H1 (cell line): Measurements from ENCODE around the gene RPS6KC1. TPM values are rescaled to one million over a fixed set of nuclear protein-coding genes. Genes with fewer than 3 reads are reported as not detected.

Experiments
- ATF3 ChIP-seq: IDR thresholded peaks from 2 replicates; pipeline ENCODE4 v1.6.1; 2011; ENCODE audit warnings: low read depth, mild to moderate bottlenecking, low read length; ENCODE audit not compliant: insufficient read depth
- BRCA1 ChIP-seq: IDR thresholded peaks from 2 replicates; pipeline ENCODE4 v1.6.1; 2012; ENCODE audit warnings: low read depth, low read length, improper control_type of control experiment
- CEBPB ChIP-seq: IDR thresholded peaks from 2 replicates; pipeline ENCODE4 v1.6.1; 2012; ENCODE audit warnings: low read depth, low read length
- CHD7 ChIP-seq: fragments of 300-600 bp; sonication (generic); IDR thresholded peaks from 2 replicates; pipeline ENCODE4 v1.7.1; 2012; ENCODE audit warnings: low read length, moderate library complexity, mild to moderate bottlenecking, inconsistent platforms; ENCODE audit not compliant: insufficient replicate concordance
- CTBP2 ChIP-seq: IDR thresholded peaks from 2 replicates; pipeline ENCODE4 v1.7.0; 2011; ENCODE audit warnings: borderline replicate concordance, mild to moderate bottlenecking, moderate library complexity, mixed read lengths, low read length; ENCODE audit not compliant: insufficient read depth, insufficient read length
- GABPA ChIP-seq: IDR thresholded peaks from 2 replicates; pipeline ENCODE4 v1.6.1; 2011; ENCODE audit warnings: mild to moderate bottlenecking, low read length, moderate library complexity, borderline replicate concordance; ENCODE audit not compliant: insufficient read depth
- HDAC6 ChIP-seq: IDR thresholded peaks from one replicate; pipeline ENCODE4 v1.7.1; 2012; ENCODE audit warnings: low read depth, mild to moderate bottlenecking, inconsistent platforms, low read length, moderate library complexity
- MAX ChIP-seq: IDR thresholded peaks from 2 replicates; pipeline ENCODE4 v1.6.1; 2012; ENCODE audit warnings: inconsistent platforms
- SIX5 ChIP-seq: IDR thresholded peaks from 2 replicates; pipeline ENCODE4 v1.6.1; 2011; ENCODE audit warnings: mild to moderate bottlenecking, low read depth, low read length
- SP1 ChIP-seq: IDR thresholded peaks from 2 replicates; pipeline ENCODE4 v1.6.1; 2011; ENCODE audit warnings: low read depth, low read length
- TCF12 ChIP-seq: IDR thresholded peaks from 2 replicates; pipeline ENCODE4 v1.6.1; 2011; ENCODE audit warnings: low read depth, mild to moderate bottlenecking, low read length
- TEAD4 ChIP-seq: IDR thresholded peaks from 2 replicates; pipeline ENCODE4 v1.6.1; 2012; ENCODE audit warnings: low read depth, low read length, inconsistent platforms, mixed read lengths
- polyA plus RNA-seq, 7 experiments: library from polyadenylated mRNA; depleted of rRNA in 3 of 7; stranded (reverse) in 5 of 7; unstranded in 2 of 7; fragments of >200 nt in 5 of 7; fragments of 200-250 nt in 2 of 7; gene quantifications; 1 replicate in 5 of 7; 2 replicates in 1 of 7; 4 replicates in 1 of 7; pipeline versions ENCODE4 v1.2.1 to v1.2.3, GENCODE V29; 2011 to 2013; ENCODE audit warnings: missing spikeins in 2 of 7, mixed read lengths in 2 of 7
- total RNA-seq: library from RNA; stranded (reverse); fragmentation: NEBNext Ultra II Directional; extraction: Animal tissue kit (Norgen Biotek cat#: 25700); gene quantifications from 2 replicates; pipeline ENCODE4 v1.2.1, GENCODE V29; 2021

RPS6KC1 gene
- total and polyA plus RNA-seq, 2 of the 8 experiments (the other 6 are each of a cell fraction or from before 2014, with no cell fraction given) = 4.9 to 17.6 TPM

- TF ChIP-seq CHD7 (no peak), BRCA1 (no peak), TEAD4 (no peak), GABPA (no peak), TCF12 (no peak), HDAC6 (no peak), ATF3 (no peak), CEBPB (no peak), MAX (no peak), SIX5 (no peak), CTBP2 (no peak), SP1 (no peak)
Observed at GRCh38 chr1:213163278-213163711, 112.3 kb downstream of the RPS6KC1 start (continued).
